Stomach (tissue), 4 donors: ENCODE measurements around the gene CCT3.

ENCODE experiments used
- CTCF ChIP-seq, 7 experiments: fragments of 450-650 bp in 4 of 7; fragments of 200-600 bp in 3 of 7; sonication (generic) in 3 of 7; IDR thresholded peaks; one replicate each; pipeline ENCODE4 v1.5.1; 2016 to 2019; ENCODE audit warnings: antibody characterized with exemption in 7 of 7, control low read depth in 2 of 7, mild to moderate bottlenecking in 1 of 7
- EP300 ChIP-seq: sonication (generic); formaldehyde crosslinking; IDR thresholded peaks from one replicate; pipeline ENCODE4 v1.6.1; 2017; ENCODE audit warnings: antibody characterized with exemption
- POLR2A ChIP-seq, 4 donors: fragments of 450-650 bp; IDR thresholded peaks; one replicate each; pipeline ENCODE4 v1.6.1; 2016; ENCODE audit warnings: antibody characterized with exemption in 4 of 4, control low read depth in 2 of 4, mild to moderate bottlenecking in 1 of 4, moderate library complexity in 1 of 4
- POLR2AphosphoS5 ChIP-seq, 3 donors: sonication (generic); formaldehyde crosslinking; IDR thresholded peaks; one replicate each; pipeline ENCODE4 v1.6.1; 2016; ENCODE audit warnings: antibody characterized with exemption in 3 of 3

GRCh38 chr1:156319664-156320063, 18.4 kb downstream of the CCT3 start:
- TF ChIP-seq CTCF (IDR thresholded peaks at IDR 0.05) (peak in 3 of 7 experiments; percentile 17 to 40 (median 39)), POLR2A (IDR thresholded peaks at IDR 0.05) (no peak), EP300 (no peak), POLR2AphosphoS5 (IDR thresholded peaks at IDR 0.05) (no peak)
